ENCODE results near the gene PLAAT4.
"Not testable (repeated sequence)": the region's sequence is repeated elsewhere in the genome, so short reads cannot be mapped to it uniquely, and the experiment has no call there.

The PLAAT4 gene

GRCh38 chr11:63547061-63547460, 10.5 kb downstream of the PLAAT4 start:
- no peak for DNase-seq

- no peak for DNase-seq
Observed at GRCh38 chr11:63548178-63548577, 11.6 kb downstream of the PLAAT4 start.

- no peak for DNase-seq
Observed at GRCh38 chr11:63549411-63549810, 12.8 kb downstream of the PLAAT4 start.

- not testable (repeated sequence) for DNase-seq
Observed at GRCh38 chr11:63550156-63550700, 13.6 kb downstream of the PLAAT4 start.

GRCh38 chr11:63551091-63551888, 14.7 kb downstream of the PLAAT4 start:
- no peak for DNase-seq

GRCh38 chr11:63551889-63552266, 15.3 kb downstream of the PLAAT4 start:
- DNase-seq, result no peak

- no peak for DNase-seq
Observed at GRCh38 chr11:63552921-63553320, 16.3 kb downstream of the PLAAT4 start.

GRCh38 chr11:63553759-63554158, 17.2 kb downstream of the PLAAT4 start:
- peak; percentile 43 for DNase-seq

- no peak for DNase-seq
Observed at GRCh38 chr11:63554877-63555223, 18.2 kb downstream of the PLAAT4 start.

- DNase-seq, result no peak
Observed at GRCh38 chr11:63556404-63557013, 19.9 kb downstream of the PLAAT4 start.

GRCh38 chr11:63557570-63557969, 21.0 kb downstream of the PLAAT4 start:
- DNase-seq, result no peak

- no peak for DNase-seq
Observed at GRCh38 chr11:63558459-63559157, 22.0 kb downstream of the PLAAT4 start.

GRCh38 chr11:63560506-63561180, 24.0 kb downstream of the PLAAT4 start:
- no peak for DNase-seq

GRCh38 chr11:63563201-63564055, 26.8 kb downstream of the PLAAT4 start, which contains the start of gene PLAAT2:
Gene PLAAT2, minus strand, starts transcription at chr11:63563379. Its CDS starts 55 bp downstream, at chr11:63563324.
- DNase-seq, result no peak

GRCh38 chr11:63564056-63564774, 27.6 kb downstream of the PLAAT4 start:
- DNase-seq, result no peak

GRCh38 chr11:63564784-63565350, 28.3 kb downstream of the PLAAT4 start:
- DNase-seq, result no peak

- DNase-seq, result no peak
Observed at GRCh38 chr11:63567044-63567840, 30.6 kb downstream of the PLAAT4 start.

GRCh38 chr11:63569570-63569969, 33.0 kb downstream of the PLAAT4 start:
- no peak for DNase-seq

GRCh38 chr11:63572026-63572688, 35.5 kb downstream of the PLAAT4 start:
- no peak for DNase-seq

Measured in activated gamma-delta T cell (primary cell).